NB4 (cell line): ENCODE results near the gene NDRG3.

Experiments
- DNase-seq: peaks from one replicate; pipeline ENCODE4 v3.0.0; 2010; ENCODE audit warnings: low read depth
- H3K4me3 ChIP-seq: one replicate; pipeline ENCODE4 v1.5.1; 2011; ENCODE audit warnings: mild to moderate bottlenecking, low read depth, low read length, moderate library complexity
- CTCF ChIP-seq: IDR thresholded peaks from one replicate; pipeline ENCODE4 v1.5.1; 2012; ENCODE audit warnings: low read depth, low read length
- MAX ChIP-seq: IDR thresholded peaks from 2 replicates; pipeline ENCODE4 v1.6.1; 2011; ENCODE audit warnings: low read depth, low read length
- MYC ChIP-seq: IDR thresholded peaks from 2 replicates; pipeline ENCODE4 v1.6.1; 2011; ENCODE audit warnings: low read depth, low read length
- POLR2A ChIP-seq: IDR thresholded peaks from 2 replicates; pipeline ENCODE4 v1.6.1; 2011; ENCODE audit warnings: mild to moderate bottlenecking; ENCODE audit not compliant: insufficient read length; ENCODE audit errors: extremely low read depth

The NDRG3 gene

GRCh38 chr20:36629719-36630681 lies 115.9 kb downstream of the NDRG3 start:
- peak; percentile 91 for DNase-seq
- H3K4me3 ChIP-seq: no peak overlapping the region
- TF ChIP-seq MAX (0 out of 2 replicates have a peak, but pooled peaks have one; percentile 49), CTCF (no peak), MYC (peak; percentile 35; the same call in 1 of the 2 replicates), POLR2A (no peak)

- DNase-seq: peak; percentile 69
- no peak for TF ChIP-seq MYC
- TF ChIP-seq CTCF: no peak
- no peak overlapping the region for H3K4me3 ChIP-seq
Observed at GRCh38 chr20:36628076-36628475, 117.8 kb downstream of the NDRG3 start.

GRCh38 chr20:36624944-36625324 lies 121.0 kb downstream of the NDRG3 start:
- no peak overlapping the region for H3K4me3 ChIP-seq
- no peak for DNase-seq
- TF ChIP-seq POLR2A: no peak
- no peak for TF ChIP-seq MAX
- no peak for TF ChIP-seq MYC

- no peak overlapping the region for H3K4me3 ChIP-seq
- TF ChIP-seq MYC: no peak
- no peak for TF ChIP-seq POLR2A
- no peak for TF ChIP-seq CTCF
- no peak for TF ChIP-seq MAX
- DNase-seq: no peak
Observed at GRCh38 chr20:36624068-36624943, 121.6 kb downstream of the NDRG3 start.

- DNase-seq: no peak
- TF ChIP-seq CTCF (no peak), MYC (no peak), MAX (no peak)
- H3K4me3 ChIP-seq: no peak overlapping the region
Observed at GRCh38 chr20:36623444-36623843, 122.4 kb downstream of the NDRG3 start.

- DNase-seq: no peak
- TF ChIP-seq POLR2A (no peak), CTCF (no peak), MAX (no peak), MYC (no peak)
- no peak overlapping the region for H3K4me3 ChIP-seq
Observed at GRCh38 chr20:36620917-36621316, 125.0 kb downstream of the NDRG3 start.
